Panc1 (cell line): Measurements from ENCODE around the gene CDK11B. TPM values are rescaled to one million over a fixed set of nuclear protein-coding genes. Genes with fewer than 3 reads are reported as not detected.

Source experiments
- ATAC-seq: fragments of 200-7000 bp; cut with Tn5 transposase; 2 replicates; pipeline ENCODE4 v1.9.1; 2020; ENCODE audit warnings: mild to moderate bottlenecking, moderate library complexity
- BruUV-seq: library from RNA; stranded (reverse); fragments of 400-500 nt; replicated peaks from 2 replicates; lab custom pipeline; 2021; lab: Mats Ljungman, UMichigan
- CTCF ChIA-PET: fragments of 300-600 bp; sonication (Branson Sonifier 250); formaldehyde crosslinking; loops from one replicate; lab custom pipeline; 2022; ENCODE audit warnings: antibody characterized with exemption; lab: Charles Lee
- POLR2A ChIA-PET: fragments of 300-600 bp; sonication (Branson Sonifier 250); formaldehyde crosslinking; loops from one replicate; lab custom pipeline; 2022; ENCODE audit warnings: antibody characterized with exemption; lab: Charles Lee
- DNase-seq: peaks from one replicate; pipeline ENCODE4 v3.0.0-alpha.2; 2010; ENCODE audit warnings: low read depth, low spot score
- H3K27ac ChIP-seq: 2 replicates; pipeline ENCODE4 v1.5.1; 2011; ENCODE audit warnings: mild to moderate bottlenecking, low read length, inconsistent platforms
- H3K27me3 ChIP-seq: fragments of 200-500 bp; sonication (Bioruptor generic); 2 replicates; pipeline ENCODE4 v1.6.0; 2014; ENCODE audit warnings: low read length, inconsistent platforms; ENCODE audit not compliant: control insufficient read depth, insufficient read depth
- H3K36me3 ChIP-seq: fragments of 200-500 bp; sonication (Bioruptor generic); 2 replicates; pipeline ENCODE4 v1.5.1; 2014; ENCODE audit warnings: inconsistent platforms, mild to moderate bottlenecking, low read length, moderate library complexity; ENCODE audit not compliant: control insufficient read depth, insufficient read depth
- H3K4me1 ChIP-seq: 2 replicates; pipeline ENCODE4 v1.5.1; 2011; ENCODE audit warnings: inconsistent platforms, mild to moderate bottlenecking, low read length, moderate library complexity; ENCODE audit not compliant: control insufficient read depth, insufficient read depth
- H3K4me3 ChIP-seq, 2 experiments: 2 replicates each; pipeline ENCODE4 v1.5.1; 2011 to 2012; ENCODE audit warnings: low read depth in 2 of 2, low read length in 2 of 2, mild to moderate bottlenecking in 2 of 2, inconsistent platforms in 1 of 2, moderate library complexity in 1 of 2
- H3K9me3 ChIP-seq: fragments of 200-500 bp; sonication (Bioruptor generic); 2 replicates; pipeline ENCODE4 v1.5.1; 2014; ENCODE audit warnings: low read depth, mild to moderate bottlenecking, inconsistent platforms, low read length, moderate library complexity; ENCODE audit not compliant: control insufficient read depth, insufficient read depth
- POLR2AphosphoS5 ChIP-seq: IDR thresholded peaks from 2 replicates; pipeline ENCODE4 v1.6.1; 2012; ENCODE audit warnings: mild to moderate bottlenecking, low read depth, low read length, moderate library complexity
- SIN3A ChIP-seq: IDR thresholded peaks from 2 replicates; pipeline ENCODE4 v1.6.1; 2012; ENCODE audit warnings: low read depth, mild to moderate bottlenecking, low read length, moderate library complexity, borderline replicate concordance; ENCODE audit not compliant: insufficient read depth
- TCF7L2 ChIP-seq: IDR thresholded peaks from 2 replicates; pipeline ENCODE4 v1.6.1; 2011; ENCODE audit warnings: mild to moderate bottlenecking, low read depth, low read length, inconsistent platforms
- in situ Hi-C: cut with HindIII; loops from 2 replicates; pipeline ENCODE4 v1.10.0; 2016; ENCODE audit warnings: low sequenced_read_pairs, low pct_unique_long_range_greater_than_20kb
- intact Hi-C: fragments of 100-400 bp; cut with micrococcal nuclease; formaldehyde crosslinking; loops from one replicate; pipeline ENCODE4 v1.10.0; 2022; ENCODE audit not compliant: unreplicated experiment
- total RNA-seq: library from RNA; stranded (reverse); gene quantifications from one replicate; pipeline ENCODE4 v1.2.1, GENCODE V29; 2021; ENCODE audit not compliant: unreplicated experiment
- TF ChIP-seq, protein P1 (sequence below): fragments of 450-650 bp; IDR thresholded peaks from 2 replicates; pipeline ENCODE4 v1.5.1; 2017; ENCODE audit warnings: mild to moderate bottlenecking
- TF ChIP-seq, protein P2 (sequence below), 2 experiments: IDR thresholded peaks; 2 replicates each; pipeline ENCODE4 v1.6.1; 2011 to 2012; ENCODE audit warnings: low read depth in 2 of 2, control low read depth in 1 of 2, low read length in 1 of 2, mild to moderate bottlenecking in 1 of 2, moderate library complexity in 1 of 2; ENCODE audit not compliant: insufficient read depth in 1 of 2

The CDK11B gene
- total RNA-seq, 1 experiment from 2014 or later, result 36.5 TPM

DNA sequence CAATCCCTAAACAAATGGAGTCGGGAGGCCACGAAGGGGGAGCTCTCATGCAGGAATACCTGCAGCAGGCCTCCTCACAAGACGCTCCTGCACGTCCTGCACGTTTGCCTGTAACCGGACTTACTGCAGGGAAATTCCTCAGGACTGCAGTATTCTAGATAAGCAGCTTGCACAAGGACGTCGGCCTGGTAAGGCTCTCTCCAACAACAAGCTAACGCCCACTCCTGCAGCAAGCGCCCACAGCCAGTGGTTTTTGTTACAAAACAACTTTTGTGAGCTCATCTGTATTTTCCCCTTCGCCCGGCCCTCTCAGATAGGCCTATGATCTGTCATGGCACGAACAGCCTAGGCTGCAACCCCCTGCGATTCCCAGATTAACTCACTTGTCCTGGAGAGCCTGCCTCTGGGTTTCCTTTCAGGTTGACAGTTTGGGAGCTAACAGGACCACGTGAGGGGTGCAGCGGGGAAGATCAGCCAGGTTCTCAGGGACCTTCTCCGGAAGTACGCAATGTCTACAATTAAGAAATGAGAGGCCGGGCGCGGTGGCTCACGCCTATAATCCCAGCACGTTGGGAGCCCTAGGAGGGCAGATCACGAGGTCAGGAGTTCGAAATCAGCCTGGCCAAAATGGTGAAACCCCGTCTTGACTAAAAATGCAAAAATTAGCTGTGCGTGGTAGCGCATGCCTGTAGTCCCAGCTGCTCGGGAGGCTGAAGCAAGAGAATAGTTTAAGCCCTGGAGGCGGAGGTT is 44.4 kb downstream of the CDK11B start:
- Histone ChIP-seq H3K27me3 (no peaks in the 10 kb centered on the region), H3K9me3 (no peaks in the 10 kb centered on the region), H3K4me3 (peak overlapping the region; percentile 73 to 87), H3K36me3 (no peaks in the 10 kb centered on the region), H3K4me1 (peaks cover 20% of the 10 kb centered on the region), H3K27ac (no peak overlapping the region; the same call in 1 of the 2 replicates)
- intact Hi-C loops, result no loop called here
- DNase-seq (no peak), ATAC-seq (no peak)
- TF ChIP-seq TCF7L2 (no peak), POLR2AphosphoS5 (no peak)
- TF ChIP-seq, protein P1, sequence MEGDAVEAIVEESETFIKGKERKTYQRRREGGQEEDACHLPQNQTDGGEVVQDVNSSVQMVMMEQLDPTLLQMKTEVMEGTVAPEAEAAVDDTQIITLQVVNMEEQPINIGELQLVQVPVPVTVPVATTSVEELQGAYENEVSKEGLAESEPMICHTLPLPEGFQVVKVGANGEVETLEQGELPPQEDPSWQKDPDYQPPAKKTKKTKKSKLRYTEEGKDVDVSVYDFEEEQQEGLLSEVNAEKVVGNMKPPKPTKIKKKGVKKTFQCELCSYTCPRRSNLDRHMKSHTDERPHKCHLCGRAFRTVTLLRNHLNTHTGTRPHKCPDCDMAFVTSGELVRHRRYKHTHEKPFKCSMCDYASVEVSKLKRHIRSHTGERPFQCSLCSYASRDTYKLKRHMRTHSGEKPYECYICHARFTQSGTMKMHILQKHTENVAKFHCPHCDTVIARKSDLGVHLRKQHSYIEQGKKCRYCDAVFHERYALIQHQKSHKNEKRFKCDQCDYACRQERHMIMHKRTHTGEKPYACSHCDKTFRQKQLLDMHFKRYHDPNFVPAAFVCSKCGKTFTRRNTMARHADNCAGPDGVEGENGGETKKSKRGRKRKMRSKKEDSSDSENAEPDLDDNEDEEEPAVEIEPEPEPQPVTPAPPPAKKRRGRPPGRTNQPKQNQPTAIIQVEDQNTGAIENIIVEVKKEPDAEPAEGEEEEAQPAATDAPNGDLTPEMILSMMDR, result no peak
- TF ChIP-seq, protein P2, sequence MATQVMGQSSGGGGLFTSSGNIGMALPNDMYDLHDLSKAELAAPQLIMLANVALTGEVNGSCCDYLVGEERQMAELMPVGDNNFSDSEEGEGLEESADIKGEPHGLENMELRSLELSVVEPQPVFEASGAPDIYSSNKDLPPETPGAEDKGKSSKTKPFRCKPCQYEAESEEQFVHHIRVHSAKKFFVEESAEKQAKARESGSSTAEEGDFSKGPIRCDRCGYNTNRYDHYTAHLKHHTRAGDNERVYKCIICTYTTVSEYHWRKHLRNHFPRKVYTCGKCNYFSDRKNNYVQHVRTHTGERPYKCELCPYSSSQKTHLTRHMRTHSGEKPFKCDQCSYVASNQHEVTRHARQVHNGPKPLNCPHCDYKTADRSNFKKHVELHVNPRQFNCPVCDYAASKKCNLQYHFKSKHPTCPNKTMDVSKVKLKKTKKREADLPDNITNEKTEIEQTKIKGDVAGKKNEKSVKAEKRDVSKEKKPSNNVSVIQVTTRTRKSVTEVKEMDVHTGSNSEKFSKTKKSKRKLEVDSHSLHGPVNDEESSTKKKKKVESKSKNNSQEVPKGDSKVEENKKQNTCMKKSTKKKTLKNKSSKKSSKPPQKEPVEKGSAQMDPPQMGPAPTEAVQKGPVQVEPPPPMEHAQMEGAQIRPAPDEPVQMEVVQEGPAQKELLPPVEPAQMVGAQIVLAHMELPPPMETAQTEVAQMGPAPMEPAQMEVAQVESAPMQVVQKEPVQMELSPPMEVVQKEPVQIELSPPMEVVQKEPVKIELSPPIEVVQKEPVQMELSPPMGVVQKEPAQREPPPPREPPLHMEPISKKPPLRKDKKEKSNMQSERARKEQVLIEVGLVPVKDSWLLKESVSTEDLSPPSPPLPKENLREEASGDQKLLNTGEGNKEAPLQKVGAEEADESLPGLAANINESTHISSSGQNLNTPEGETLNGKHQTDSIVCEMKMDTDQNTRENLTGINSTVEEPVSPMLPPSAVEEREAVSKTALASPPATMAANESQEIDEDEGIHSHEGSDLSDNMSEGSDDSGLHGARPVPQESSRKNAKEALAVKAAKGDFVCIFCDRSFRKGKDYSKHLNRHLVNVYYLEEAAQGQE (IDR thresholded peaks at IDR 0.05; ENCODE audit: insufficient read depth in 1 of 2, low read depth in 2 of 2, low read length in 1 of 2), result no peak
- ChIA-PET POLR2A (no interaction called here), CTCF (no interaction called here)
- in situ Hi-C loops, result no loop called here
- TSS peak; percentile 91 for BruUV-seq

DNA sequence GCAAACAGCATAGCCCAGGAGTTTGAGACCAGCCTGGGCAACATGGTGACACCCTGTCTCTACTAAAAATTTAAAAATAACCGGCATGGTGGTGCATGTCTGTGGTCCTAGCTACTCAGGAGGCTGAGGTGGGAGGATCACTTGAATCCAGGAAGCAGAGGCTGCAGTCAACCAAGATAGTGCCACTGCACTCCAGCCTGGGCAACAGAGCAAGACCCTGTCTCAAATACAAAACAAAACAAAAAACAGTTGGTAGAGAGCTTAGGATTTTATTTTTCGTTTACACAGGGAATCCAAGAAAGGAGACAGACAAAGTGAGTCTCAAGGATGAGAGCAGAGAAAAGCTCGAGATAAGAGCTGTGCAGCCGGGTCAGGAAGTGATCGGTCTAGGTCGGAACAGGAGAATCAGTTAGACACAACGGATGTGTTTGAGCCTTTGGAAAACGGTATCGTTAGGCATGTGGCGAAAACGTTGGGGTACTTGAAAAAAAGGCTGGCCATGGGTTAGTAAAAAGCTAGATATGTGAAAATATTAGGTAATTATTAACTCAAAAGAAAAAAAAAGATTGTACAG is 45.2 kb downstream of the CDK11B start:
- POLR2A ChIA-PET, result no interaction called here
- Histone ChIP-seq H3K27me3 (no peaks in the 10 kb centered on the region), H3K27ac (no peak overlapping the region; the same call in 1 of the 2 replicates), H3K36me3 (no peaks in the 10 kb centered on the region), H3K4me1 (peaks cover 20% of the 10 kb centered on the region), H3K4me3 (peak overlapping the region; percentile 73 to 87; a peak in 3 of 4 replicates), H3K9me3 (no peaks in the 10 kb centered on the region)
- in situ Hi-C loops, result no loop called here
- BruUV-seq, result no TSS peak
- intact Hi-C loops, result no loop called here
- TF ChIP-seq, protein P1, result no peak
- no peak for TF ChIP-seq SIN3A
- TF ChIP-seq TCF7L2, result no peak
- TF ChIP-seq POLR2AphosphoS5, result no peak
- TF ChIP-seq, protein P2 (IDR thresholded peaks at IDR 0.05; ENCODE audit: insufficient read depth in 1 of 2, low read depth in 2 of 2, low read length in 1 of 2), result no peak
- ATAC-seq (no peak), DNase-seq (no peak)
- CTCF ChIA-PET, result no interaction called here
